Mesothelial cell of epicardium (in vitro differentiated cells): ENCODE measurements around the gene HNRNPM. TPM values are rescaled to one million over a fixed set of nuclear protein-coding genes. Genes with fewer than 3 reads are reported as not detected.
A peak's percentile ranks its signal among the peaks of the same experiment; 100 is the strongest.

Experiments
- DNase-seq, 2 experiments: peaks; one replicate each; pipeline ENCODE4 v3.0.0; 2021; ENCODE audit warnings: low spot score in 2 of 2; ENCODE audit not compliant: unreplicated experiment in 2 of 2
- H3K27ac Mint-ChIP-seq: 2 replicates; pipeline ENCODE4 v1.8.0; 2021; ENCODE audit warnings: mixed read lengths
- H3K27me3 Mint-ChIP-seq: 2 replicates; pipeline ENCODE4 v1.8.0; 2021; ENCODE audit warnings: low read depth, mixed read lengths
- H3K36me3 Mint-ChIP-seq: 2 replicates; pipeline ENCODE4 v1.8.0; 2021; ENCODE audit warnings: mixed read lengths
- H3K4me1 Mint-ChIP-seq: 2 replicates; pipeline ENCODE4 v1.8.0; 2021; ENCODE audit warnings: mixed read lengths
- H3K4me3 Mint-ChIP-seq: 2 replicates; pipeline ENCODE4 v1.8.0; 2021; ENCODE audit warnings: mild to moderate bottlenecking, moderate library complexity, mixed read lengths
- H3K9me3 Mint-ChIP-seq: 2 replicates; pipeline ENCODE4 v1.8.0; 2021; ENCODE audit warnings: mixed read lengths
- CTCF ChIP-seq: fragments of 200-600 bp; sonication (generic); IDR thresholded peaks from one replicate; pipeline ENCODE4 v1.5.0; 2021; ENCODE audit warnings: antibody characterized with exemption; ENCODE audit not compliant: unreplicated experiment
- total RNA-seq: library from RNA; stranded (reverse); gene quantifications from 3 replicates; pipeline ENCODE4 v1.2.1, GENCODE V29; 2021

The HNRNPM gene
- total RNA-seq, 1 donor from 2014 or later, result 249 TPM

GRCh38 chr19:8446061-8446709 is 1.4 kb downstream of the HNRNPM start:
- Mint-ChIP-seq H3K36me3 (peaks cover 7% of the 10 kb centered on the region), H3K27me3 (no peaks in the 10 kb centered on the region), H3K27ac (peak overlapping the region; percentile 96), H3K4me1 (peaks cover 44% of the 10 kb centered on the region), H3K9me3 (no peaks in the 10 kb centered on the region), H3K4me3 (peak overlapping the region; percentile 94)
- no peak for TF ChIP-seq CTCF
- DNase-seq, result no peak

GRCh38 chr19:8449830-8450229 is 5.1 kb downstream of the HNRNPM start:
- Mint-ChIP-seq H3K4me1 (peaks cover 51% of the 10 kb centered on the region), H3K9me3 (no peaks in the 10 kb centered on the region), H3K36me3 (peaks cover 7% of the 10 kb centered on the region), H3K4me3 (no peak overlapping the region), H3K27me3 (no peaks in the 10 kb centered on the region), H3K27ac (peak overlapping the region; percentile 51)
- DNase-seq, result no peak
- TF ChIP-seq CTCF, result no peak

- H3K27ac Mint-ChIP-seq, result peak overlapping the region; percentile 67
- H3K36me3 Mint-ChIP-seq, result peaks cover 13% of the 10 kb centered on the region
- H3K9me3 Mint-ChIP-seq, result no peaks in the 10 kb centered on the region
- peaks cover 44% of the 10 kb centered on the region for H3K4me1 Mint-ChIP-seq
- TF ChIP-seq CTCF, result no peak
- no peak overlapping the region for H3K4me3 Mint-ChIP-seq
- no peaks in the 10 kb centered on the region for H3K27me3 Mint-ChIP-seq
- DNase-seq, result no peak
Observed at GRCh38 chr19:8451377-8451776, 6.6 kb downstream of the HNRNPM start.

GRCh38 chr19:8451885-8452284 is 7.1 kb downstream of the HNRNPM start:
- peak overlapping the region; percentile 67 for H3K27ac Mint-ChIP-seq
- no peak for DNase-seq
- no peak for TF ChIP-seq CTCF
- no peaks in the 10 kb centered on the region for H3K9me3 Mint-ChIP-seq
- H3K27me3 Mint-ChIP-seq, result no peaks in the 10 kb centered on the region
- H3K4me3 Mint-ChIP-seq, result no peak overlapping the region
- H3K36me3 Mint-ChIP-seq, result peaks cover 15% of the 10 kb centered on the region
- peaks cover 44% of the 10 kb centered on the region for H3K4me1 Mint-ChIP-seq

GRCh38 chr19:8452446-8453123 is 7.8 kb downstream of the HNRNPM start:
- Mint-ChIP-seq H3K36me3 (peaks cover 10% of the 10 kb centered on the region), H3K9me3 (no peaks in the 10 kb centered on the region), H3K4me1 (peaks cover 43% of the 10 kb centered on the region), H3K27ac (no peak overlapping the region), H3K4me3 (no peak overlapping the region), H3K27me3 (no peaks in the 10 kb centered on the region)
- no peak for TF ChIP-seq CTCF
- DNase-seq, result no peak
